H1 (cell line): Measurements from ENCODE around the gene UROC1. TPM values are rescaled to one million over a fixed set of nuclear protein-coding genes. Genes with fewer than 3 reads are reported as not detected.

ENCODE experiments used
- CTCF ChIA-PET: fragments of 300-600 bp; sonication (Branson Sonifier 250); formaldehyde crosslinking; loops from one replicate; lab custom pipeline; 2021; ENCODE audit not compliant: partially characterized antibody; lab: Charles Lee
- POLR2A ChIA-PET: fragments of 300-600 bp; sonication (Branson Sonifier 250); formaldehyde crosslinking; loops from one replicate; lab custom pipeline; 2021; ENCODE audit warnings: inconsistent platforms; ENCODE audit not compliant: partially characterized antibody; lab: Charles Lee
- DNase-seq, 2 experiments: peaks; one replicate each; pipeline versions ENCODE4 v3.0.0 to v3.0.0-alpha.2; 2010 to 2022; ENCODE audit warnings: low spot score in 2 of 2, low read depth in 1 of 2, mixed read lengths in 1 of 2
- FAIRE-seq: peaks from 2 replicates; lab custom pipeline; 2011; peaks lifted over from hg19 to GRCh38; lab: Jason Lieb, UNC
- H2AFZ ChIP-seq: 2 replicates; pipeline ENCODE4 v1.8.1; 2012; ENCODE audit warnings: low read length, inconsistent platforms
- H2AK5ac ChIP-seq: 2 replicates; pipeline ENCODE4 v1.6.1; 2013; ENCODE audit warnings: low read depth, low read length
- H2BK120ac ChIP-seq: replicated peaks from 2 replicates; pipeline ENCODE3; 2013; ENCODE audit warnings: low read depth, low read length, inconsistent platforms
- H2BK12ac ChIP-seq: 2 replicates; pipeline ENCODE4 v1.6.1; 2013; ENCODE audit warnings: low read depth, low read length
- H2BK15ac ChIP-seq: 2 replicates; pipeline ENCODE4 v1.6.1; 2013; ENCODE audit warnings: low read length
- H2BK20ac ChIP-seq: 2 replicates; pipeline ENCODE4 v1.6.1; 2013; ENCODE audit warnings: low read length
- H2BK5ac ChIP-seq: 2 replicates; pipeline ENCODE4 v1.6.1; 2013; ENCODE audit warnings: low read depth, low read length
- H3K14ac ChIP-seq: 2 replicates; pipeline ENCODE4 v1.6.1; 2013; ENCODE audit warnings: inconsistent platforms; ENCODE audit not compliant: insufficient read length
- H3K18ac ChIP-seq: 2 replicates; pipeline ENCODE4 v1.6.1; 2013; ENCODE audit warnings: low read length; ENCODE audit errors: extremely low read depth
- H3K23ac ChIP-seq: 2 replicates; pipeline ENCODE4 v1.6.1; 2013; ENCODE audit warnings: inconsistent platforms; ENCODE audit not compliant: insufficient read length
- H3K23me2 ChIP-seq: 2 replicates; pipeline ENCODE4 v1.6.1; 2013; ENCODE audit warnings: low read depth, low read length
- H3K27ac ChIP-seq: 2 replicates; pipeline ENCODE4 v1.6.1; 2011; ENCODE audit warnings: low read depth, low read length, inconsistent platforms
- H3K27me3 ChIP-seq, 4 experiments: replicated peaks in 1 of 4; 1 replicate in 1 of 4; 2 replicates in 3 of 4; pipeline versions ENCODE4 v1.6.1 to v1.8.1; 2011 to 2013; ENCODE audit warnings: low read length in 3 of 4, mild to moderate bottlenecking in 3 of 4, inconsistent platforms in 2 of 4, mixed read lengths in 2 of 4, moderate library complexity in 1 of 4; ENCODE audit not compliant: control insufficient read depth in 3 of 4, insufficient read depth in 3 of 4; ENCODE audit errors: extremely low read depth in 1 of 4
- H3K36me3 ChIP-seq, 4 experiments: 2 replicates each; pipeline versions ENCODE4 v1.6.1 to v1.8.1; 2011 to 2013; ENCODE audit warnings: mild to moderate bottlenecking in 4 of 4, low read length in 3 of 4, moderate library complexity in 2 of 4, control low read depth in 1 of 4, inconsistent platforms in 1 of 4; ENCODE audit not compliant: insufficient read depth in 4 of 4, control insufficient read depth in 2 of 4
- H3K4ac ChIP-seq: replicated peaks from 2 replicates; pipeline ENCODE3; 2013; ENCODE audit warnings: low read length, low read depth, mixed read lengths, inconsistent platforms; ENCODE audit not compliant: insufficient read length
- H3K4me1 ChIP-seq, 4 experiments: replicated peaks in 1 of 4; 1 replicate in 1 of 4; 2 replicates in 3 of 4; pipeline versions ENCODE4 v1.6.1 to v1.8.1; 2011 to 2013; ENCODE audit warnings: low read length in 3 of 4, inconsistent platforms in 2 of 4, mixed read lengths in 1 of 4; ENCODE audit not compliant: insufficient read depth in 4 of 4, control insufficient read depth in 3 of 4
- H3K4me2 ChIP-seq, 2 experiments: 2 replicates each; pipeline versions ENCODE4 v1.6.1 to v1.8.1; 2011 to 2013; ENCODE audit warnings: low read depth in 2 of 2, low read length in 2 of 2, control low read depth in 1 of 2, inconsistent platforms in 1 of 2, mild to moderate bottlenecking in 1 of 2; ENCODE audit not compliant: insufficient read depth in 1 of 2
- H3K4me3 ChIP-seq, 4 experiments: fragments of 200-600, 300-600 bp in 1 of 4; sonication (generic), shearing (Covaris generic), sonication (Bioruptor Twin) in 1 of 4; 2 replicates each; pipeline versions ENCODE4 v1.5.1 to v1.8.1; 2011 to 2016; ENCODE audit warnings: low read length in 4 of 4, low read depth in 3 of 4, control low read depth in 2 of 4, inconsistent platforms in 2 of 4, mild to moderate bottlenecking in 2 of 4, mixed read lengths in 1 of 4, moderate library complexity in 1 of 4; ENCODE audit not compliant: insufficient read depth in 2 of 4; ENCODE audit errors: extremely low read depth in 1 of 4
- H3K56ac ChIP-seq: replicated peaks from 2 replicates; pipeline ENCODE3; 2013; ENCODE audit warnings: low read depth, mild to moderate bottlenecking, mixed read lengths, low read length, inconsistent platforms; ENCODE audit not compliant: insufficient read length
- H3K79me1 ChIP-seq: 2 replicates; pipeline ENCODE4 v1.6.1; 2013; ENCODE audit warnings: low read depth, low read length, control low read depth
- H3K79me2 ChIP-seq, 2 experiments: 2 replicates each; pipeline versions ENCODE4 v1.6.1 to v1.8.1; 2012 to 2013; ENCODE audit warnings: low read length in 2 of 2, mild to moderate bottlenecking in 2 of 2, inconsistent platforms in 1 of 2; ENCODE audit not compliant: insufficient read depth in 2 of 2, control insufficient read depth in 1 of 2
- H3K9ac ChIP-seq, 4 experiments: replicated peaks in 1 of 4; 1 replicate in 1 of 4; 2 replicates in 3 of 4; pipeline versions ENCODE4 v1.6.1 to v1.8.1; 2011 to 2013; ENCODE audit warnings: low read depth in 3 of 4, low read length in 3 of 4, control low read depth in 2 of 4, mild to moderate bottlenecking in 2 of 4, moderate library complexity in 2 of 4, inconsistent platforms in 1 of 4; ENCODE audit errors: extremely low read depth in 1 of 4
- H3K9me3 ChIP-seq, 2 experiments: 2 replicates each; pipeline versions ENCODE4 v1.6.1 to v1.8.1; 2012 to 2013; ENCODE audit warnings: mild to moderate bottlenecking in 2 of 2, moderate library complexity in 2 of 2, control low read depth in 1 of 2, inconsistent platforms in 1 of 2, low read depth in 1 of 2, low read length in 1 of 2, mixed read lengths in 1 of 2; ENCODE audit not compliant: insufficient read depth in 2 of 2
- H4K20me1 ChIP-seq, 2 experiments: replicated peaks in 1 of 2; 2 replicates each; pipeline versions ENCODE3 to v1.8.1; 2011 to 2013; ENCODE audit warnings: inconsistent platforms in 2 of 2, low read length in 2 of 2, mild to moderate bottlenecking in 1 of 2; ENCODE audit not compliant: insufficient read depth in 2 of 2, control insufficient read depth in 1 of 2
- H4K5ac ChIP-seq: 2 replicates; pipeline ENCODE4 v1.6.1; 2013; ENCODE audit warnings: low read length, low read depth, mixed read lengths, inconsistent platforms; ENCODE audit not compliant: insufficient read length
- H4K8ac ChIP-seq: 2 replicates; pipeline ENCODE4 v1.8.0; 2013; ENCODE audit warnings: mild to moderate bottlenecking, moderate library complexity, low read length, inconsistent platforms; ENCODE audit not compliant: insufficient read depth; ENCODE audit errors: extremely low read depth
- H4K91ac ChIP-seq: replicated peaks from 2 replicates; pipeline ENCODE3; 2013; ENCODE audit warnings: low read length, mixed read lengths, inconsistent platforms; ENCODE audit not compliant: insufficient read length
- CBX5 ChIP-seq: fragments of 300-800, 300-1000 bp; sonication (generic); IDR thresholded peaks from 2 replicates; pipeline ENCODE4 v1.7.1; 2016; ENCODE audit warnings: antibody characterized with exemption, low read length, low read depth
- CTCF ChIP-seq, 3 experiments: IDR thresholded peaks; 1 replicate in 2 of 3; 2 replicates in 1 of 3; pipeline versions ENCODE4 v1.5.1 to v1.6.1; 2011; ENCODE audit warnings: low read length in 3 of 3, mild to moderate bottlenecking in 3 of 3, inconsistent platforms in 2 of 3, low read depth in 1 of 3, moderate library complexity in 1 of 3; ENCODE audit not compliant: insufficient read depth in 1 of 3; ENCODE audit errors: control extremely low read depth in 1 of 3
- RAD21 ChIP-seq, 2 experiments: IDR thresholded peaks in 1 of 2; conservative IDR thresholded peaks in 1 of 2; 2 replicates each; pipeline ENCODE4 v1.6.1; 2011; ENCODE audit warnings: low read depth in 2 of 2, low read length in 2 of 2, improper control_type of control experiment in 1 of 2, inconsistent platforms in 1 of 2, mild to moderate bottlenecking in 1 of 2, moderate library complexity in 1 of 2
- RBBP5 ChIP-seq: IDR thresholded peaks from 2 replicates; pipeline ENCODE4 v1.7.1; 2012; ENCODE audit warnings: low read depth, mild to moderate bottlenecking, inconsistent platforms, low read length, moderate library complexity, borderline replicate concordance
- RFX5 ChIP-seq: IDR thresholded peaks from 2 replicates; pipeline ENCODE4 v1.6.1; 2011; ENCODE audit warnings: low read depth, low read length, improper control_type of control experiment, borderline replicate concordance
- RNF2 ChIP-seq: fragments of 200-900, 300-1000 bp; sonication (generic); IDR thresholded peaks from 2 replicates; pipeline ENCODE4 v1.7.1; 2016; ENCODE audit warnings: borderline replicate concordance, low read depth, mild to moderate bottlenecking, antibody characterized with exemption, low read length; ENCODE audit not compliant: poor library complexity, severe bottlenecking; ENCODE audit errors: missing control alignments
- SIRT6 ChIP-seq: IDR thresholded peaks from one replicate; pipeline ENCODE4 v1.7.1; 2012; ENCODE audit warnings: low read length, inconsistent platforms
- SP1 ChIP-seq: IDR thresholded peaks from 2 replicates; pipeline ENCODE4 v1.6.1; 2011; ENCODE audit warnings: low read depth, low read length
- TAF7 ChIP-seq: optimal IDR thresholded peaks from 2 replicates; pipeline ENCODE3; 2011; ENCODE audit warnings: low read depth, mild to moderate bottlenecking, inconsistent platforms, low read length, moderate library complexity, borderline replicate concordance
- TCF12 ChIP-seq: IDR thresholded peaks from 2 replicates; pipeline ENCODE4 v1.6.1; 2011; ENCODE audit warnings: low read depth, mild to moderate bottlenecking, low read length
- TEAD4 ChIP-seq: IDR thresholded peaks from 2 replicates; pipeline ENCODE4 v1.6.1; 2012; ENCODE audit warnings: low read depth, low read length, inconsistent platforms, mixed read lengths
- WGBS, 2 experiments: shearing (Covaris generic) in 1 of 2; methylation state at CpG; one replicate each; pipeline versions ENCODE4 v1.1.6 to v1.1.7; 2013 to 2015; ENCODE audit warnings: low lambda C conversion rate in 2 of 2, mixed read lengths in 2 of 2, inconsistent platforms in 1 of 2, low coverage in 1 of 2, missing lambda C conversion rate in 1 of 2; ENCODE audit not compliant: insufficient replicate concordance in 2 of 2, insufficient coverage in 1 of 2, insufficient read length in 1 of 2; ENCODE audit errors: extremely low coverage in 1 of 2, missing lambda C conversion rate in 1 of 2; 5-methylcytosine and 5-hydroxymethylcytosine counted together
- polyA plus RNA-seq, 7 experiments: library from polyadenylated mRNA; depleted of rRNA in 3 of 7; stranded (reverse) in 5 of 7; unstranded in 2 of 7; fragments of >200 nt in 5 of 7; fragments of 200-250 nt in 2 of 7; gene quantifications; 1 replicate in 5 of 7; 2 replicates in 1 of 7; 4 replicates in 1 of 7; pipeline versions ENCODE4 v1.2.1 to v1.2.3, GENCODE V29; 2011 to 2013; ENCODE audit warnings: missing spikeins in 2 of 7, mixed read lengths in 2 of 7
- total RNA-seq: library from RNA; stranded (reverse); fragmentation: NEBNext Ultra II Directional; extraction: Animal tissue kit (Norgen Biotek cat#: 25700); gene quantifications from 2 replicates; pipeline ENCODE4 v1.2.1, GENCODE V29; 2021

UROC1 gene
- total and polyA plus RNA-seq, 2 of the 8 experiments (the other 6 are each of a cell fraction or from before 2014, with no cell fraction given) = 0.03 TPM; not detected in 1

- ChIA-PET CTCF (interaction anchor here (0.6 to 5.8 kb wide), 4 partner anchors 10 to 893 kb away, joined by 3 to 35 read pairs (median 4); partner anchors contain the start of gene CHST13), POLR2A (no interaction called here)
- H3K4me3 ChIP-seq = no peak overlapping the region
- H3K36me3 ChIP-seq = no peaks in the 10 kb centered on the region
- H3K27ac ChIP-seq = no peak overlapping the region
- H3K79me2 ChIP-seq = no peaks in the 10 kb centered on the region
- H3K4ac ChIP-seq = no peak overlapping the region
- H3K14ac ChIP-seq = no peak overlapping the region
- H3K9me3 ChIP-seq = no peaks in the 10 kb centered on the region
- no peaks in the 10 kb centered on the region for H3K4me1 ChIP-seq
- H4K8ac ChIP-seq = peak overlapping the region; percentile 18; the same call in 1 of the 2 replicates
- no peaks in the 10 kb centered on the region for H3K79me1 ChIP-seq
- no peak overlapping the region for H2BK20ac ChIP-seq
- H2BK5ac ChIP-seq = no peak overlapping the region
- H3K27me3 ChIP-seq = no peaks in the 10 kb centered on the region; a peak in 1 of 7 replicates
- H3K9ac ChIP-seq = no peak overlapping the region
- no peak overlapping the region for H2AK5ac ChIP-seq
- H3K56ac ChIP-seq = no peak overlapping the region
- H3K23ac ChIP-seq = no peak overlapping the region
- no peak overlapping the region for H2AFZ ChIP-seq
- WGBS, 2 experiments = 85% methylated on average over 4 of the region's 4 CpGs; no CpG with 5 or more reads in 1 of the 2 experiments
- no peak overlapping the region for H4K91ac ChIP-seq
- no peaks in the 10 kb centered on the region for H4K20me1 ChIP-seq
- DNase-seq (no peak), FAIRE-seq (no peak)
- no peak overlapping the region for H3K18ac ChIP-seq
- H3K23me2 ChIP-seq = no peaks in the 10 kb centered on the region; the same call in 1 of the 2 replicates
- H2BK15ac ChIP-seq = no peak overlapping the region
- no peak overlapping the region for H4K5ac ChIP-seq
- no peak overlapping the region for H3K4me2 ChIP-seq
- no peak overlapping the region for H2BK120ac ChIP-seq
- H2BK12ac ChIP-seq = no peak overlapping the region
- no peak for TF ChIP-seq SP1
- TF ChIP-seq TCF12 = no peak
- TF ChIP-seq RBBP5 = no peak
- TF ChIP-seq RAD21 (IDR thresholded peaks at IDR 0.05 in 1 of 2, conservative IDR thresholded peaks at IDR 0.05 in 1 of 2; ENCODE audit: low read depth in 2 of 2, low read length in 2 of 2) = no peak
- no peak for TF ChIP-seq TEAD4
- TF ChIP-seq RFX5 = no peak
- no peak for TF ChIP-seq CBX5
- TF ChIP-seq RNF2 = no peak
- TF ChIP-seq SIRT6 = no peak
- no peak for TF ChIP-seq TAF7
- TF ChIP-seq CTCF (IDR thresholded peaks at IDR 0.05; ENCODE audit: control extremely low read depth in 1 of 3, insufficient read depth in 1 of 3, low read depth in 1 of 3, low read length in 3 of 3) = no peak
Observed at GRCh38 chr3:126508564-126508964, 9.0 kb downstream of the UROC1 start.
